Renal cortex interstitium (tissue), 11 donors: ENCODE measurements around the gene ABCA1. TPM values are rescaled to one million over a fixed set of nuclear protein-coding genes. Genes with fewer than 3 reads are reported as not detected.

Experiments
- DNase-seq, 11 donors: peaks; one replicate each; pipeline ENCODE4 v3.0.0-alpha.2; 2013; ENCODE audit warnings: low read depth in 9 of 11, low spot score in 4 of 11; ENCODE audit errors: extremely low read depth in 1 of 11
- polyA plus RNA-seq, 3 donors: library from polyadenylated mRNA; unstranded; fragments of 120-200 nt; gene quantifications; one replicate each; pipeline ENCODE4 v1.2.1, GENCODE V29; 2013; ENCODE audit not compliant: insufficient read length in 3 of 3

ABCA1 gene
- polyA plus RNA-seq, 3 donors: 9.6 to 10.3 (median 9.6) TPM

DNA sequence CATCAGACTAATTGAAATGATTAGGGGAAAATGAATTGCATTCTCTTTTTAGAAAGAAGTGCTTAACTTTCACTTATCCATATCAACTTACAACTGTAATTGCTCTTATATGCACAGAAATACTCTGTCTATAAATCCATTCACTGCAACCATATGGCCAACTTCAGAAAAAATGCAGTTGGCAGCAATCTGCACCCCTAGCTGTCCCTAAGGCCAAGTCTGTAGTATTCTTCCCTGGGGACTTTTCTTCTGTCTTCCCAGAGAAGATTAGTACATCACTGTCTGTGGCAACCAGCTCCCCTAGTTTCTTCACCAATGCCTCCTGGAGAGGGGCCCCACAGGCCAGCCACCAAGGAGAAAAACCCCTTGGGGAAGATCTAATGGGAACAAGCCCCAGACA is 45.4 kb downstream of the ABCA1 start:
- DNase-seq: no peak

DNA sequence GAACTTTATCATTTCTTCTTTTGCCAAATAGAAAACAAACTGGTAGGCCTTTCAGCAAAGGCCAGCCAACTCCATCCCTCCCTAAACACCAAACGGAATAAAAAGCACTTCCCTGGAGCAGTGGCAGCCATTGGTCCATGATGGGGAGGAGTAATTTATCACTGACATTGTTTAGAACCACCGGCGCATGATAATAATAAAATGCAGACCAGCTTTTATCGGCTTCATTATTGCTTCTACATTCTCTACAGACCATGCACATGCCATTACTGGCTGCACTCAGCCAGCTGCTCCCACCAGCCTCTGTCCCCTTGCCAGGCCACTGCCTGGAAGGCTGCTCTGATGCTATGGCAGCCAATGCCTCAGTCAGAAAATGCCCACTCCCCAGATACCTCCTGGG is 45.9 kb downstream of the ABCA1 start:
- no peak for DNase-seq

- DNase-seq: no peak
These were observed 48.2 kb downstream of the ABCA1 start for GRCh38 chr9:104879555-104880309.

GRCh38 chr9:104876587-104876986 is 51.4 kb downstream of the ABCA1 start:
- no peak for DNase-seq

DNA sequence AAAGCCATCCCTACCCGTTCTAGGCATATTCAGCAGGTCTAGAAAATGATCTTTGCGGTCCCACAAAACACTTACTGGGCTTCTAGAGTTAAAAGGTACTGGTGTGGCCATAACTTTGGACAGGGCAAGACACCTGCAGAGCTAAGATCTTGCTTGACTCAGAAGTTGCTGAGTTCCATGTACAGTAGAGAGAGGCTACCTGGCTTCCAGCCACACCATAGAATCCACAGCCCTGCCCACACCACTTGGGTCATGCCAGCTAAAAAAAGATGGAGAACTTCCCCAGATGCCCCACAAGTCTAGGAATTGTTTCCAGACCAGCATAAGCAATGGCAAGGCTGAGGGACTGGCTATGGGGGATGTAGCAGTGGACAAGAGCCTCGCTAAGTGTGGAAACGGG is 52.1 kb downstream of the ABCA1 start:
- no peak for DNase-seq

DNA sequence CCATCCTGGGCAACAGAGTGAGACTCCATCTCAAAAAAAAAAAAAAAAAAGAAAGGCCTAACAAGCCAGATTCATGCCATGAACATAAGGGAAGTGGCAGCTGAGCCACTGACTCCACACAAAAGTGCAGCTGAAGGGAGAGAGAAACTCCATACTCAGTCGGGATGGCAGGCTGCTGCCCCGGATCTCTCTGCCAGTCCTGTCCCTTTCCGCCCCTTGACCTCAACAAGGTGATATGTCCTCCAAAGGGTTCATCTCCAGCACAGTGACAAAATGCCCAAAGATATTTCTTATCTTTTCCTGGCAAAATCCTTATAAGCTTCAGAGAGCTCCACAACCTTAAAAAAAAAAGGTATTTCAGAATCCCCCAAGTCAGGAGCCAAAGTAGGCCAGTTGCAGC is 52.6 kb downstream of the ABCA1 start:
- DNase-seq: no peak

DNA sequence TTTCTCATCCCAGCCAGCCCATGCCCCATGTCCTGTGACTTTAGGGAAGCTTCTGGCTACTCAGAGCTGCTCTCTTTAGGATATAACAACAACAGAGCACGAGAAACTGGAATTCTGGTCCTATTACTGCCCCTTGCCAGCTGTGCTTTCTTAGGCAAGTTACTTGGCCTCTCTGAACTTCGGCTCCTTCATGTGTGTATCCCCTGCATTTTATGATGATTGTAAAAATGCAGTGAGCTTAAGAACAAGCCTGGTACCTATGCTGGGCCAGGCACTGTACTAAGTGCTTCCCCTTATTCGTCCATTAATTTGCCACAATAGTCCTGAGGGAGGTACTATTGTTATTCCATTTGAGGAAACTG is 54.5 kb downstream of the ABCA1 start:
- DNase-seq: no peak

DNA sequence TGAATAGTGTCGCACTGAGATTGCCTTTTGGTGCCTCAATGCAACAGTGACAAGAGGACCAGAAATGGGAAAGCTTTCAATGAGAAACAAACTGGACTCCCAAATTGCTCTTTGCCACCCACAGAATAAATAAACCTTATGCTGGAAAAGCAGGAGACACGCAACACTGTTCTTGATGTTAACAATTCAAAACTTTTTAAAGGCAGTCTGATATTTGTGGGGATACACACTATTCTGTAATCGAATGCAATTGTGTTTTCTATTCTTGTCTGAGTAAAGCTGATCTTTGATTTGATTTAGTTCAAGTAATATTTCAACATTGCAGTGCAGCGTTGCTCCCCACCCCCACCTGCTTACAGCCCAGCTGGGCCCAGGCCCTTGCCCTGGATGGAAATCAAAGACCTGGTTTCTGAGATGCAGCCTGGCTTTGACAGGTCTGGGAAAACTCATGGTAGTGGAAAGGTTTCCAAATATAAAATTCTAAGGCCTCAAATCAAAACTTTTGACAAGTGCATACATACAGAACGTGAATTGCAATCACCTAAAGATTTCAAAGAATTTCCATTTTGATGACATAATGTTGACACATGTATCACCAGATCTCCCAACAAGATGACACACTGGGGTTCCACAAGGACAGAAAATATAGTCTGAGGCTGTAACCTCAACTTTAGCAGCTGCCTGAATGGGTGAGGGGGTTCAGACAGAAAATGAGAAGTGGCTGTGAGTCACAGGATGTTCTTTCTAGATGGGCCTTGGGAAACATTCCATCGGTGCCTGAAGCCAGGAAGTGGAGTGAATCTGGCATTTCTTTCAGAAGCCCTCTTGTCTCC is 55.1 kb downstream of the ABCA1 start:
- peak in 1 of 11 donors; percentile 8 for DNase-seq

- DNase-seq: no peak
These were observed 55.9 kb downstream of the ABCA1 start for GRCh38 chr9:104871961-104872527.

DNA sequence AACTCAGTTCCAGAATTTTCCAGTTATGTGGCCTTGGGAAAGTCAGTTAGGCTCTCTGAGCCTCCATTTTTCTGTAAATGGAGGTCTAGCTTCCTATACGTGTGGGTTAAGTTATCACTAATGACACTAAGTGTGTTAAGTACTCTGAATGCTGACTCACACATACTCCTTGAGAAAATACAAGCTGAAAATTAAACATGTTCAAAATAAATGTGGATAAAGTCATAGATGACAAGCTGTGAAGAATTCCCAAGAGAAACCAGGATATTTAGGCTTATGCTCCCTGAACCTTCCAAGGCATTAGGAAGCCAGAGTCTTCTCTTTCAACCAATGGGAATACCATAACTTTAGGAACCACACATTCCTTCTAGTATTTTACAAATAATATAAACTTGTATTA is 58.1 kb downstream of the ABCA1 start:
- no peak for DNase-seq

DNA sequence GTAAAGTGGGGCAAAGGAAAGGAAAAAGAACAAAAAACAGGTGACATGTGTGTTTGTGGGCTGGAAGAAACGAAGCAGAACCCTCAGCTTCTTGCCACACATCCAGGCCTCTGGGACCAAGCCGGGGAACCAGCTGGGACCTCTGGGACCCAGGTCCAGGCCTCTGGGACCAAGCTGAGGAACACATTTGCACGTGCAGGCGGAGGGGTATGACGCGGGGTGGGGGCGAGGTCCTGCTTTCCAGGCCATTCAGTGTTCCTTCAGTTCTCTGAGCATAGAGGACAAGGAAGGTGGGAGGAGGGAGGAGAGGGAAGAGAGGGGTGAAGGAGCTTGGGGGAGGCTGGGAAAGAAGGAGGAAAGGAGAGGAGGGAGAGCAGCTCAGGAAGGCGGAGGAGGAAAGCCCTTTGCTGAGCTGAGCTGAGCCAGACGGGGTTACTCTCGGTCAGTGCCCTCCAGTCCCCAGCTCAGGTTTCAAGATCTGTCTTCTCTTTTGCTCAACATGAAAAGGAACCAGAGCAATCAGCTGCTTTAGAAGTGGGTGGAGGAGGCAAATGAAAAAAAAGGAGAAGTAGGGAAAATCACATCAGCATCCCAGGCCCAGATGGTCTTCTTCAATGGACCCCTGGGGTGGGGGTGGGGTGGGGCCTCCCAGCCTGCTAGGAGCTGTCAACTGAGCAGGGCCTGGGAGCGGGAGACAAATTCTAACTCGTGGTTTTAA is 59.1 kb downstream of the ABCA1 start:
- peak; percentile 83 to 96 (median 91) for DNase-seq

GRCh38 chr9:104868303-104868686 is 59.7 kb downstream of the ABCA1 start:
- DNase-seq: peak in 5 of 11 donors; percentile 8 to 32 (median 13)

- no peak for DNase-seq
These were observed 61.8 kb downstream of the ABCA1 start for GRCh38 chr9:104866191-104866590.

GRCh38 chr9:104864675-104865104 is 63.3 kb downstream of the ABCA1 start:
- peak in 1 of 11 donors; percentile 4 for DNase-seq

GRCh38 chr9:104863180-104863883 is 64.6 kb downstream of the ABCA1 start:
- DNase-seq: peak in 9 of 11 donors; percentile 45 to 76 (median 57)

DNA sequence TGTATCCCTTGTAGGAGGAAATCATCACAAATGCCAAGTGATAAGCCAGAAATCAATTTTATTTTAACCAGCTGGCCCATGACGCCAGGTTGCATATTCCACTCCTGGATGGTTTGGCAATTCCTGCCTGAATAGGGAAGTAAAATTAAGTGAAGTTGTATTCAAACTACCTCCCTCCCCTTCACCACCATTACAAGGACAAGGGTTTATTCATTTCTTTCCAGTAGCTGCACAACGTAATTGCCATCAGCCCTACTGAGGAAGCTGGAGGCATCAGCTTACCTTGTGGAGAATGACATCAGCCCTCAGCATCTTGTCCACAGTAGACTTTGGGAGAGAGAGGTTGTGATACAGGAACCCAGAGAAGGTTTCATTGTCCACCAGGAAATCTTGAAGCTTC is 66.6 kb downstream of the ABCA1 start:
- DNase-seq: no peak

DNA sequence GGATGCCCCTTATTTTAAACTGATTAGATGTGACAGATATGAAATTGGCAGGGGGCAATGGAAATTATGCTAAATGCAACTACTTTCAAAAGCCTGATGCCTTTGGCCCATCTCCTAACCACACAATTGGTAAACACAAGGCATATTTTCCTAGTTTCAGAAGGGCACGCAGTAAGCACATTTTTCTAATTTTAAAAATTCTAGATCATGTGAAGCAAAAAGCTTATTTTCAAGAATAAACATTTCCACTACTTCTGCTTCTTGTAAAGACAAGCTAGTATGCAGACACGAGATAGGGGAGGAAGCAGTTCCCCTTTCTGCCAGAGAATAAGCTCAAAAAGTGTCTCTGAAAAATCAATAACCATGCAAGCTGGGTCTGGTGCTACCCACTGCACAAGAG is 67.7 kb downstream of the ABCA1 start:
- no peak for DNase-seq

GRCh38 chr9:104858846-104859245 is 69.1 kb downstream of the ABCA1 start:
- no peak for DNase-seq

GRCh38 chr9:104858271-104858670 is 69.7 kb downstream of the ABCA1 start:
- DNase-seq: no peak
